Liver (tissue), 9 donors: ENCODE results near the gene ZNF276. TPM values are rescaled to one million over a fixed set of nuclear protein-coding genes. Genes with fewer than 3 reads are reported as not detected.
"Not testable (repeated sequence)": the region's sequence is repeated elsewhere in the genome, so short reads cannot be mapped to it uniquely, and the experiment has no call there.

Experiments
- DNase-seq: peaks from one replicate; pipeline ENCODE4 v3.0.0-alpha.2; 2017; ENCODE audit warnings: low spot score
- H3K27ac ChIP-seq, 2 donors: one replicate each; pipeline ENCODE4 v1.7.0; 2013; ENCODE audit warnings: inconsistent platforms in 2 of 2, low read length in 2 of 2, control low read depth in 1 of 2, low read depth in 1 of 2, mild to moderate bottlenecking in 1 of 2
- H3K27me3 ChIP-seq, 4 donors: one replicate each; pipeline versions ENCODE4 v1.6.1 to v1.7.0; 2013; ENCODE audit warnings: low read length in 3 of 4, inconsistent platforms in 1 of 4, mild to moderate bottlenecking in 1 of 4, moderate library complexity in 1 of 4; ENCODE audit not compliant: control insufficient read depth in 4 of 4, insufficient read depth in 4 of 4
- H3K36me3 ChIP-seq, 4 donors: one replicate each; pipeline versions ENCODE4 v1.6.1 to v1.7.0; 2013; ENCODE audit warnings: low read length in 3 of 4, mild to moderate bottlenecking in 3 of 4, low read depth in 1 of 4, moderate library complexity in 1 of 4; ENCODE audit not compliant: control insufficient read depth in 4 of 4, insufficient read depth in 3 of 4
- H3K4me1 ChIP-seq, 4 donors: one replicate each; pipeline versions ENCODE4 v1.6.1 to v1.7.0; 2013; ENCODE audit warnings: low read length in 3 of 4, mild to moderate bottlenecking in 3 of 4, moderate library complexity in 1 of 4; ENCODE audit not compliant: control insufficient read depth in 4 of 4, insufficient read depth in 4 of 4
- H3K4me3 ChIP-seq, 3 donors: one replicate each; pipeline versions ENCODE4 v1.6.1 to v1.7.0; 2013; ENCODE audit warnings: low read length in 3 of 3, control low read depth in 1 of 3, low read depth in 1 of 3, mild to moderate bottlenecking in 1 of 3
- H3K9ac ChIP-seq, 2 donors: one replicate each; pipeline ENCODE4 v1.7.0; 2013; ENCODE audit warnings: low read length in 2 of 2, mild to moderate bottlenecking in 2 of 2, moderate library complexity in 2 of 2, control low read depth in 1 of 2, low read depth in 1 of 2
- H3K9me3 ChIP-seq, 4 donors: one replicate each; pipeline versions ENCODE4 v1.6.1 to v1.7.0; 2013; ENCODE audit warnings: low read length in 3 of 4; ENCODE audit not compliant: control insufficient read depth in 4 of 4
- EGR1 ChIP-seq, 2 donors: IDR thresholded peaks; 2 replicates each; pipeline ENCODE4 v1.6.1; 2016 to 2018; ENCODE audit warnings: antibody characterized with exemption in 2 of 2, low read depth in 2 of 2
- FOXA1 ChIP-seq: IDR thresholded peaks from 2 replicates; pipeline ENCODE4 v1.6.1; 2016; ENCODE audit warnings: antibody characterized with exemption
- FOXA2 ChIP-seq: IDR thresholded peaks from 2 replicates; pipeline ENCODE4 v1.6.1; 2016; ENCODE audit warnings: antibody characterized with exemption
- HNF4A ChIP-seq, 2 donors: conservative IDR thresholded peaks; 2 replicates each; pipeline ENCODE4 v1.6.1; 2016; ENCODE audit warnings: antibody characterized with exemption in 2 of 2, mild to moderate bottlenecking in 2 of 2
- NR2F2 ChIP-seq: IDR thresholded peaks from 2 replicates; pipeline ENCODE4 v1.6.1; 2016; ENCODE audit warnings: antibody characterized with exemption
- RAD21 ChIP-seq, 2 donors: IDR thresholded peaks; 2 replicates each; pipeline ENCODE4 v1.6.1; 2016; ENCODE audit warnings: antibody characterized with exemption in 2 of 2, mild to moderate bottlenecking in 2 of 2
- RXRA ChIP-seq, 2 donors: IDR thresholded peaks; 2 replicates each; pipeline ENCODE4 v1.6.1; 2017 to 2018; ENCODE audit warnings: antibody characterized with exemption in 2 of 2, mild to moderate bottlenecking in 1 of 2
- SP1 ChIP-seq: IDR thresholded peaks from 2 replicates; pipeline ENCODE4 v1.6.1; 2018; ENCODE audit warnings: antibody characterized with exemption, mild to moderate bottlenecking
- TAF1 ChIP-seq: conservative IDR thresholded peaks from 2 replicates; pipeline ENCODE4 v1.6.1; 2016; ENCODE audit warnings: antibody characterized with exemption, mild to moderate bottlenecking
- YY1 ChIP-seq: IDR thresholded peaks from 2 replicates; pipeline ENCODE4 v1.6.1; 2016; ENCODE audit warnings: antibody characterized with exemption, mild to moderate bottlenecking
- whole genome bisulfite sequencing: extraction: QIAGEN DNeasy Blood & Tissue Kit; methylation state at CpG from one replicate; pipeline ENCODE4 v1.1.7; 2013; 5-methylcytosine and 5-hydroxymethylcytosine counted together
- polyA plus RNA-seq, 2 donors: library from polyadenylated mRNA; stranded (reverse) in 1 of 2; unstranded in 1 of 2; fragments of 200-250 nt in 1 of 2; fragments of >200 nt in 1 of 2; fragmentation: Nextera tagmentation in 1 of 2; extraction: Ambion mirVana in 1 of 2; gene quantifications; one replicate each; pipeline versions ENCODE4 v1.2.1 to v1.2.3, GENCODE V29; 2013 to 2015
- total RNA-seq, 2 donors: library from RNA; depleted of rRNA; stranded (reverse); fragments of >200 nt; gene quantifications; one replicate each; pipeline ENCODE4 v1.2.3, GENCODE V29; 2014
- TF ChIP-seq, protein P1 (sequence below): IDR thresholded peaks from 2 replicates; pipeline ENCODE4 v1.6.1; 2016; ENCODE audit warnings: antibody characterized with exemption
- TF ChIP-seq, protein P2 (sequence below): IDR thresholded peaks from 2 replicates; pipeline ENCODE4 v1.6.1; 2016; ENCODE audit warnings: antibody characterized with exemption
- TF ChIP-seq, protein P3 (sequence below): IDR thresholded peaks from 2 replicates; pipeline ENCODE4 v1.6.1; 2016; ENCODE audit warnings: antibody characterized with exemption
- donor health status: healthy.
- donor health status: healthy.
- donor health status: healthy.
- donor health status: healthy.
- donor health status: healthy.

Gene ZNF276
- total and polyA plus RNA-seq, 4 donors: 4.9 to 22.8 (median 8.7) TPM

DNA sequence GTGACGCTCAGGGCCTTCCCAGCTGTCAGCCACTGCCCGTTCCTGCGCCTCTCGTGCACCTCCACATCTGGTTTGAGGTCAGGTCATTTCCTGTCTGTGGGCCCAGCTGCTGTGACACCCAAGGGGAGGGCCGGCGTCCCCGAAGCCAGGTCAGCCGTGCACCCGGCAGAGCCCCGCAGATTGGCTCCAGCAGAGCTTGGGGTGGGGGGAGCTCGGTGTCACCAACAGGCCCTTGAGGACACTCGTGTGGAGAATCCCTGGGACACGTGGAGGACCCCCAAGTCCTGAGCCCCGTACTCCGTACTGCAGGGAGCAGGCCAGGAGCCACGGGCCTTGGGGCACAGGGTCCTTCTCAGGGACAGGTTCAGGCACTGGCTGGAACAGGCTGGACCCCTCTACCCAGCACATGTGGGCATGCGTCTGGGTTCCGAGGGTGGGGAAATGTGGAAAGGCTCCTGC is 24.6 kb upstream of the ZNF276 start:
- H3K9ac ChIP-seq: no peak overlapping the region
- no peak overlapping the region for H3K27ac ChIP-seq
- H3K9me3 ChIP-seq: no peaks in the 10 kb centered on the region
- peaks cover 5 to 23% (median 13%) of the 10 kb centered on the region in 4 donors for H3K4me1 ChIP-seq
- no peak for DNase-seq
- TF ChIP-seq TAF1: no peak
- no peak for TF ChIP-seq RAD21 (IDR thresholded peaks at IDR 0.05)
- no peak for TF ChIP-seq NR2F2
- TF ChIP-seq, protein P1, sequence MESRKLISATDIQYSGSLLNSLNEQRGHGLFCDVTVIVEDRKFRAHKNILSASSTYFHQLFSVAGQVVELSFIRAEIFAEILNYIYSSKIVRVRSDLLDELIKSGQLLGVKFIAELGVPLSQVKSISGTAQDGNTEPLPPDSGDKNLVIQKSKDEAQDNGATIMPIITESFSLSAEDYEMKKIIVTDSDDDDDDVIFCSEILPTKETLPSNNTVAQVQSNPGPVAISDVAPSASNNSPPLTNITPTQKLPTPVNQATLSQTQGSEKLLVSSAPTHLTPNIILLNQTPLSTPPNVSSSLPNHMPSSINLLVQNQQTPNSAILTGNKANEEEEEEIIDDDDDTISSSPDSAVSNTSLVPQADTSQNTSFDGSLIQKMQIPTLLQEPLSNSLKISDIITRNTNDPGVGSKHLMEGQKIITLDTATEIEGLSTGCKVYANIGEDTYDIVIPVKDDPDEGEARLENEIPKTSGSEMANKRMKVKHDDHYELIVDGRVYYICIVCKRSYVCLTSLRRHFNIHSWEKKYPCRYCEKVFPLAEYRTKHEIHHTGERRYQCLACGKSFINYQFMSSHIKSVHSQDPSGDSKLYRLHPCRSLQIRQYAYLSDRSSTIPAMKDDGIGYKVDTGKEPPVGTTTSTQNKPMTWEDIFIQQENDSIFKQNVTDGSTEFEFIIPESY: no peak
- TF ChIP-seq FOXA2: no peak
- TF ChIP-seq EGR1 (IDR thresholded peaks at IDR 0.05; ENCODE audit: low read depth in 2 of 2): no peak
- no peak for TF ChIP-seq YY1
- no peak for TF ChIP-seq RXRA (IDR thresholded peaks at IDR 0.05)
- TF ChIP-seq SP1: no peak
- no peak for TF ChIP-seq FOXA1
- 77% methylated on average over 18 of the region's 18 CpGs for WGBS
- no peak overlapping the region for H3K4me3 ChIP-seq
- peaks cover 8 to 30% (median 20%) of the 10 kb centered on the region in 4 donors for H3K36me3 ChIP-seq
- H3K27me3 ChIP-seq: no peaks in the 10 kb centered on the region

DNA sequence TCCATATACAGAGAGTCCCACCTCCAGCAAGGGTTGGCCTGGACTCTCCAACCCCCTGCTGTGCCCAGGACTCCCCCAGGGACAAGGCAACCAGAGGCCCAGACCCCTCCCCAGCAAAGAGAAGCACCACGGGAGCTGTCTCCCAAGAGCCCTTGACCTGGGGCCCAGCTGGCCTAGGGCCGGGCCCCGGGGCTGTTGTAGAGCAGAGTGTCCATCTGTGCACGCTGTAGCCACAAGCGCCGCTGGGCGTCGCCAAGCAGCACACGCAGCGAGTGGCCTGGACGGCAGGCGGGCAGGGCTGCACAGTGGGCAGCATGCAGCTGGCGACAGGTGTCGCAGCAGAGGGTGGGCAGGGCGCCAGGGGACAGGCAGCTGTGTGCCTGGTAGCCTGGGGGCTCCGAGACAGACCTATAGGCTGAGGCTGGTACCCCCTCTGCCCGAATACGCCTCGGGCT is 24.1 kb upstream of the ZNF276 start:
- no peak for TF ChIP-seq FOXA2
- TF ChIP-seq, protein P2, sequence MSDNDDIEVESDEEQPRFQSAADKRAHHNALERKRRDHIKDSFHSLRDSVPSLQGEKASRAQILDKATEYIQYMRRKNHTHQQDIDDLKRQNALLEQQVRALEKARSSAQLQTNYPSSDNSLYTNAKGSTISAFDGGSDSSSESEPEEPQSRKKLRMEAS: no peak
- no peak for TF ChIP-seq RAD21 (IDR thresholded peaks at IDR 0.05)
- TF ChIP-seq, protein P3, sequence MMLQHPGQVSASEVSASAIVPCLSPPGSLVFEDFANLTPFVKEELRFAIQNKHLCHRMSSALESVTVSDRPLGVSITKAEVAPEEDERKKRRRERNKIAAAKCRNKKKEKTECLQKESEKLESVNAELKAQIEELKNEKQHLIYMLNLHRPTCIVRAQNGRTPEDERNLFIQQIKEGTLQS: no peak
- TF ChIP-seq YY1: no peak
- no peak for TF ChIP-seq HNF4A (conservative IDR thresholded peaks at IDR 0.05)
- no peak for TF ChIP-seq SP1
- no peak overlapping the region for H3K4me3 ChIP-seq
- WGBS: 93% methylated on average over 19 of the region's 19 CpGs
- no peak for DNase-seq
- H3K4me1 ChIP-seq: peaks cover 6 to 26% (median 14%) of the 10 kb centered on the region in 4 donors
- H3K27ac ChIP-seq: no peak overlapping the region
- H3K36me3 ChIP-seq: peaks cover 8 to 27% (median 17%) of the 10 kb centered on the region in 4 donors
- no peaks in the 10 kb centered on the region for H3K9me3 ChIP-seq
- no peak overlapping the region for H3K9ac ChIP-seq
- no peaks in the 10 kb centered on the region for H3K27me3 ChIP-seq

DNA sequence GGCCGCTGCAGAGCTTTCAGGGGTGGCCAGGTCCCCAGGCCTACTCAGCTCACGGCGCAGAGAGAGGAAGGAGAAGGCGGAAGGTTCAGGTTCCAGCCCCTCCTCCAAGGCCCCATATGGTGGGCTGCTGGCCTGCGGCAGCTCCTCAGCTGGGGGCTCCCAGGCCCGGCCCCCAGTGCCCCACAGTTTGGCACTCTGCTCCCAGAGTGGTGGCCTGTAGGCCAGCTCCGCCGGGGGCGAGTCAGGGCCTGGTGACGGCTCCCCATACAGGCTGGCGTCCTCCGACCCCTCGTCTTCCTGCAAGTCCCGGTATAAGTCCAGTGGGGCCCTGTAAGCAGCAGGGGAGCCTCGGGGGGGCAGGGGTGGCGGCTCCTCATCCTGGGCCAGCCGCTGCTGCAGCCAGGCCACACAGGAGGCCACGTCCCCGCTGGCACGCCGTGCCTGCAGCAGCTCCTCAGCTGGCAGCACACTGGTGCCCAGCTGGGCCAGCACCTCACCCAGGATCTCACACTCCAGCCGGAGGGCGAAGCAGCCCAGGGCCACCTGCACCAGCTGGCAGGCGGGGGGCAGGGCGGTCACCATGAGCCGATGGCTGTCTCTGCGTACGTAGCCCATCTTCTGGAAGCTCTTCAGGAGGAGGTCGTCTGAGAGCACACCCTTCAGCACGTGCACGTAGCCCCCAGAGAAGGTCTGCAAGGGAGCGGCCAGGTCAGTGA is 23.6 kb upstream of the ZNF276 start:
- H3K27me3 ChIP-seq: no peaks in the 10 kb centered on the region
- H3K9ac ChIP-seq: no peak overlapping the region
- peaks cover 5 to 25% (median 15%) of the 10 kb centered on the region in 4 donors for H3K36me3 ChIP-seq
- no peaks in the 10 kb centered on the region for H3K9me3 ChIP-seq
- WGBS: 93% methylated on average over 32 of the region's 32 CpGs
- H3K4me1 ChIP-seq: peaks cover 8 to 28% (median 16%) of the 10 kb centered on the region in 4 donors
- TF ChIP-seq HNF4A (conservative IDR thresholded peaks at IDR 0.05) (no peak), FOXA1 (no peak), RXRA (IDR thresholded peaks at IDR 0.05) (no peak)
- H3K4me3 ChIP-seq: no peak overlapping the region
- H3K27ac ChIP-seq: no peak overlapping the region
- DNase-seq: no peak

DNA sequence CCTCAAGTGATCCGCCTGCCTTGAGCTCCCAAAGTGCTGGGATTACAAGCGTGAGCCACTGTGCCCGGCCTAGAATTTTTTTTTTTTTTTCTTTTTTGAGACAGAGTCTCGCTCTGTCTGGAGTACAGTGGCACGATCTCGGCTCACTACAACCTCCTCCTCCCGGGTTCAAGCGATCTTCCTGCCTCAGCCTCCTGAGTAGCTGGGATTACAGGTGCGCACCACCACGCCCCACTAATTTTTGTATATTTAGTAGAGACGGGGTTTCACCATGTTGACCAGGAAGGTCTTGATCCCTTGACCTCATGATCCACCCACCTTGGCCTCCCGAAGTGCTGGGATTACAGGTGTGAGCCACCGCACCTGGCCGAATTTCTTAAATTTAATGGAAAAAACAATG is 22.6 kb upstream of the ZNF276 start:
- H3K36me3 ChIP-seq: peaks cover 3 to 24% (median 10%) of the 10 kb centered on the region in 4 donors
- not testable (repeated sequence) for H3K4me3 ChIP-seq, H3K27ac ChIP-seq, H3K9me3 ChIP-seq, H3K9ac ChIP-seq, DNase-seq, H3K27me3 ChIP-seq
- peaks cover 8 to 28% (median 16%) of the 10 kb centered on the region in 4 donors for H3K4me1 ChIP-seq
- 94% methylated on average over 14 of the region's 14 CpGs for WGBS
